A673 (cell line): ENCODE measurements around the gene MTHFSD. TPM values are rescaled to one million over a fixed set of nuclear protein-coding genes. Genes with fewer than 3 reads are reported as not detected.

Experiments used
- BruUV-seq: library from RNA; stranded (reverse); fragments of 400-500 nt; replicated peaks from 2 replicates; lab custom pipeline; 2021; lab: Mats Ljungman, UMichigan
- CTCF ChIA-PET: fragments of 300-600 bp; sonication (Branson Sonifier 250); formaldehyde crosslinking; loops from one replicate; lab custom pipeline; 2022; ENCODE audit warnings: antibody characterized with exemption; lab: Charles Lee
- POLR2A ChIA-PET: fragments of 300-600 bp; sonication (Branson Sonifier 250); formaldehyde crosslinking; loops from one replicate; lab custom pipeline; 2022; ENCODE audit warnings: antibody characterized with exemption; ENCODE audit not compliant: low non-redundant PET; lab: Charles Lee
- DNase-seq: peaks from one replicate; pipeline ENCODE4 v3.0.0-alpha.2; 2015; ENCODE audit warnings: low spot score
- H3K27ac ChIP-seq: fragments of 200-600 bp; sonication (generic); 2 replicates; pipeline ENCODE4 v1.5.1; 2016; ENCODE audit warnings: mixed run types, low read depth, mild to moderate bottlenecking, mixed read lengths, antibody characterized with exemption, low read length; ENCODE audit not compliant: poor library complexity, severe bottlenecking
- H3K27me3 ChIP-seq: fragments of 200-600 bp; sonication (generic); replicated peaks from 2 replicates; pipeline ENCODE4 v1.6.1; 2017; ENCODE audit warnings: mixed run types, low read depth, mild to moderate bottlenecking, mixed read lengths, antibody characterized with exemption, low read length; ENCODE audit not compliant: insufficient read depth, poor library complexity
- H3K36me3 ChIP-seq: fragments of 200-600 bp; sonication (generic); 2 replicates; pipeline ENCODE4 v1.6.1; 2016; ENCODE audit warnings: mixed run types, mild to moderate bottlenecking, mixed read lengths, antibody characterized with exemption, low read length; ENCODE audit not compliant: insufficient read depth, poor library complexity, severe bottlenecking
- H3K4me1 ChIP-seq: fragments of 200-600 bp; sonication (generic); 2 replicates; pipeline ENCODE4 v1.6.1; 2017; ENCODE audit warnings: mixed run types, mild to moderate bottlenecking, mixed read lengths, antibody characterized with exemption, low read length; ENCODE audit not compliant: insufficient read depth, poor library complexity, severe bottlenecking
- H3K4me3 ChIP-seq: fragments of 200-600 bp; sonication (generic); 2 replicates; pipeline ENCODE4 v1.5.1; 2016; ENCODE audit warnings: low read depth, mixed run types, mild to moderate bottlenecking, mixed read lengths, low read length; ENCODE audit not compliant: poor library complexity, severe bottlenecking
- H3K9me3 ChIP-seq: fragments of 200-600 bp; sonication (generic); 2 replicates; pipeline ENCODE4 v1.6.1; 2016; ENCODE audit warnings: mixed run types, low read depth, mild to moderate bottlenecking, mixed read lengths, antibody characterized with exemption, low read length; ENCODE audit not compliant: poor library complexity, severe bottlenecking
- EZH2 ChIP-seq: fragments of 200-600 bp; sonication (generic); IDR thresholded peaks from 2 replicates; pipeline ENCODE4 v1.6.1; 2017; ENCODE audit warnings: borderline replicate concordance, low read depth, mild to moderate bottlenecking, mixed read lengths, antibody characterized with exemption, low read length; ENCODE audit not compliant: poor library complexity, severe bottlenecking
- intact Hi-C: fragments of 100-400 bp; cut with micrococcal nuclease; formaldehyde crosslinking; loops from one replicate; pipeline ENCODE4 v1.10.0; 2022; ENCODE audit not compliant: unreplicated experiment
- total RNA-seq: library from RNA; stranded (reverse); gene quantifications from 2 replicates; pipeline ENCODE4 v1.2.3, GENCODE V29; 2021
- TF ChIP-seq, protein P1 (sequence below): fragments of 300-800, 200-600 bp; sonication (generic); conservative IDR thresholded peaks from 2 replicates; pipeline ENCODE4 v1.5.1; 2017; ENCODE audit warnings: low read depth, mild to moderate bottlenecking, antibody characterized with exemption, low read length, moderate library complexity, mixed read lengths

The MTHFSD gene
- total RNA-seq, 1 experiment from 2014 or later, result 27.5 TPM

DNA sequence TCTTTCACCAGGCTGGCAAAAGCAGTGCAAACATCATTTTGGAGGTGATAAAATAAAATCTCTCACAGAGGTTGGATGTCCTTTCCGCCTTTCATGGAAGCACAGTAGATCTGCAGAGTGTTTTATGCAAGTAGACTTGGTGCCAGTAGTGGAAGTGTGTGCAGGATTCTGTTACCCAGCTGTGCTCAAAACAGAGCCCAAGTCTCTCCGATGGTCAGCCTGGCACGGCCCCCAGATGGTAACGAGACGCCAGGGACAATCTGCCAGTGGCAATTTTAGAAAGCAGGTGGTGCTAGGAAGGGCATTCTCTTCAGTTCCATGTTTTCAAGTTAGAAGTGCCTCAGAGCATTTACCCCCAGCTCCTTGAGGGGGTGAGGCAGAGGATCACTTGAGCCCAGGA is 1.5 kb upstream of the MTHFSD start:
- TF ChIP-seq, protein P1, sequence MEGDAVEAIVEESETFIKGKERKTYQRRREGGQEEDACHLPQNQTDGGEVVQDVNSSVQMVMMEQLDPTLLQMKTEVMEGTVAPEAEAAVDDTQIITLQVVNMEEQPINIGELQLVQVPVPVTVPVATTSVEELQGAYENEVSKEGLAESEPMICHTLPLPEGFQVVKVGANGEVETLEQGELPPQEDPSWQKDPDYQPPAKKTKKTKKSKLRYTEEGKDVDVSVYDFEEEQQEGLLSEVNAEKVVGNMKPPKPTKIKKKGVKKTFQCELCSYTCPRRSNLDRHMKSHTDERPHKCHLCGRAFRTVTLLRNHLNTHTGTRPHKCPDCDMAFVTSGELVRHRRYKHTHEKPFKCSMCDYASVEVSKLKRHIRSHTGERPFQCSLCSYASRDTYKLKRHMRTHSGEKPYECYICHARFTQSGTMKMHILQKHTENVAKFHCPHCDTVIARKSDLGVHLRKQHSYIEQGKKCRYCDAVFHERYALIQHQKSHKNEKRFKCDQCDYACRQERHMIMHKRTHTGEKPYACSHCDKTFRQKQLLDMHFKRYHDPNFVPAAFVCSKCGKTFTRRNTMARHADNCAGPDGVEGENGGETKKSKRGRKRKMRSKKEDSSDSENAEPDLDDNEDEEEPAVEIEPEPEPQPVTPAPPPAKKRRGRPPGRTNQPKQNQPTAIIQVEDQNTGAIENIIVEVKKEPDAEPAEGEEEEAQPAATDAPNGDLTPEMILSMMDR, result no peak
- TF ChIP-seq EZH2, result no peak
- Histone ChIP-seq H3K4me1 (peaks cover 6% of the 10 kb centered on the region), H3K4me3 (no peak overlapping the region), H3K27me3 (no peaks in the 10 kb centered on the region), H3K9me3 (no peaks in the 10 kb centered on the region), H3K36me3 (peaks cover 3% of the 10 kb centered on the region), H3K27ac (no peak overlapping the region)
- no peak for DNase-seq
- ChIA-PET POLR2A (interaction anchor here (0.7 kb wide), 1 partner anchor 144 kb away, joined by 5 read pairs; no protein-coding TSS in a partner anchor), CTCF (no interaction called here)
- intact Hi-C loops, result no loop called here
- no TSS peak for BruUV-seq

- H3K9me3 ChIP-seq, result no peaks in the 10 kb centered on the region
- H3K27me3 ChIP-seq, result no peaks in the 10 kb centered on the region
- no peak for DNase-seq
- H3K27ac ChIP-seq, result peak overlapping the region; percentile 91
- BruUV-seq, result no TSS peak
- POLR2A ChIA-PET, result interaction anchor here (0.5 kb wide), 1 partner anchor 1224 kb away, joined by 3 read pairs; no protein-coding TSS in a partner anchor
- CTCF ChIA-PET, result no interaction called here
- intact Hi-C loops, result no loop called here
- peaks cover 6% of the 10 kb centered on the region for H3K4me1 ChIP-seq
- peaks cover 8% of the 10 kb centered on the region for H3K36me3 ChIP-seq
- TF ChIP-seq EZH2, result no peak
- TF ChIP-seq, protein P1, result no peak
- H3K4me3 ChIP-seq, result peak overlapping the region; percentile 85
Measured at GRCh38 chr16:86555704-86556075, 655 bp upstream of the MTHFSD start.

DNA sequence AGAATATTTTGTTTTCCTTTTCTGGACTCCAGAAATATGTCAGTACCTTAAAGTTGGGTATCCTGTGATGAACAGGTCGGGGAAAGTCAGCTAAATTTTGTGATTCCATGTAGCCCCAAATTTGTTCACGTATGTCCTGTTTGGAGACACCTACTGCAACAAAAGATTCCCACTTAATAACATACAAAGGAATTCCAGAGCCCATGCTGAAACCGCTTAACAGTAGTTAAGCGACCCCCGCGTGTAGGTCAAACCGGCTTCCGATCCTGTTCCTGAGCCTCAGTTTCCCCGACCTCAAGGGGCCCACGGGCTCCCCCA is 477 bp downstream of the MTHFSD start:
- peak overlapping the region; percentile 91 for H3K27ac ChIP-seq
- intact Hi-C loops, result no loop called here
- H3K4me1 ChIP-seq, result peaks cover 6% of the 10 kb centered on the region
- peaks cover 8% of the 10 kb centered on the region for H3K36me3 ChIP-seq
- POLR2A ChIA-PET, result no interaction called here
- CTCF ChIA-PET, result no interaction called here
- TSS peak; percentile 54 for BruUV-seq
- no peaks in the 10 kb centered on the region for H3K9me3 ChIP-seq
- H3K27me3 ChIP-seq, result no peaks in the 10 kb centered on the region
- TF ChIP-seq, protein P1, result no peak
- no peak for TF ChIP-seq EZH2
- H3K4me3 ChIP-seq, result peak overlapping the region; percentile 85
- no peak for DNase-seq
